ENCODE data around the gene NEK3.
"Not testable (repeated sequence)": the region's sequence is repeated elsewhere in the genome, so short reads cannot be mapped to it uniquely, and the experiment has no call there.

DNA sequence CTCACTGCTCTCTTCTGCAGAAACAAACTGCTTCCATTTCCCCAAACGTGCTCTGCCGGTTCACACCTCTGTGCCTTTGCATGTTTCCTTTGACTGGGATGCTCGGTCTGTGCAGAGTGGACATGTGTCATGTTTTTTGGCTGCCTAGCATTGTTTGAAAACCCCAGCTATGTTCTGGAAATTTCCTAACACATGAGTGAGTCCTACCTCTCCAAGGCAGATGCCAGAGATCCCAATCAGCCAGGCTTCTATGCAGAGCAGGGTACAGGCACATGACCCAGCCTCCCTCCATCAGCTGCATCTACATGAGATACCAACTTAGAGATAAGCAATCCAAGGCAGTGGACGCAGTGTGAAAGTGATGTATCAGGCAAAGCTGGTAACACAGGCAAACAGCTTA lies 45.1 kb upstream of the NEK3 start:
- TF ChIP-seq, protein P1, sequence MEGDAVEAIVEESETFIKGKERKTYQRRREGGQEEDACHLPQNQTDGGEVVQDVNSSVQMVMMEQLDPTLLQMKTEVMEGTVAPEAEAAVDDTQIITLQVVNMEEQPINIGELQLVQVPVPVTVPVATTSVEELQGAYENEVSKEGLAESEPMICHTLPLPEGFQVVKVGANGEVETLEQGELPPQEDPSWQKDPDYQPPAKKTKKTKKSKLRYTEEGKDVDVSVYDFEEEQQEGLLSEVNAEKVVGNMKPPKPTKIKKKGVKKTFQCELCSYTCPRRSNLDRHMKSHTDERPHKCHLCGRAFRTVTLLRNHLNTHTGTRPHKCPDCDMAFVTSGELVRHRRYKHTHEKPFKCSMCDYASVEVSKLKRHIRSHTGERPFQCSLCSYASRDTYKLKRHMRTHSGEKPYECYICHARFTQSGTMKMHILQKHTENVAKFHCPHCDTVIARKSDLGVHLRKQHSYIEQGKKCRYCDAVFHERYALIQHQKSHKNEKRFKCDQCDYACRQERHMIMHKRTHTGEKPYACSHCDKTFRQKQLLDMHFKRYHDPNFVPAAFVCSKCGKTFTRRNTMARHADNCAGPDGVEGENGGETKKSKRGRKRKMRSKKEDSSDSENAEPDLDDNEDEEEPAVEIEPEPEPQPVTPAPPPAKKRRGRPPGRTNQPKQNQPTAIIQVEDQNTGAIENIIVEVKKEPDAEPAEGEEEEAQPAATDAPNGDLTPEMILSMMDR (IDR thresholded peaks at IDR 0.05): not testable (repeated sequence)
- not testable (repeated sequence) for TF ChIP-seq POLR2A (IDR thresholded peaks at IDR 0.05)

Data from uterus (tissue), 2 donors.